NCI-H2196 (cell line): Measurements from ENCODE around the gene C2CD2.
"Not testable (repeated sequence)": the region's sequence is repeated elsewhere in the genome, so short reads cannot be mapped to it uniquely, and the experiment has no call there.

Experiments used
- DNase-seq: peaks from one replicate; lab custom pipeline; 2025; ENCODE audit not compliant: unreplicated experiment; lab: John Stamatoyannopoulos, UW

Gene C2CD2

DNA sequence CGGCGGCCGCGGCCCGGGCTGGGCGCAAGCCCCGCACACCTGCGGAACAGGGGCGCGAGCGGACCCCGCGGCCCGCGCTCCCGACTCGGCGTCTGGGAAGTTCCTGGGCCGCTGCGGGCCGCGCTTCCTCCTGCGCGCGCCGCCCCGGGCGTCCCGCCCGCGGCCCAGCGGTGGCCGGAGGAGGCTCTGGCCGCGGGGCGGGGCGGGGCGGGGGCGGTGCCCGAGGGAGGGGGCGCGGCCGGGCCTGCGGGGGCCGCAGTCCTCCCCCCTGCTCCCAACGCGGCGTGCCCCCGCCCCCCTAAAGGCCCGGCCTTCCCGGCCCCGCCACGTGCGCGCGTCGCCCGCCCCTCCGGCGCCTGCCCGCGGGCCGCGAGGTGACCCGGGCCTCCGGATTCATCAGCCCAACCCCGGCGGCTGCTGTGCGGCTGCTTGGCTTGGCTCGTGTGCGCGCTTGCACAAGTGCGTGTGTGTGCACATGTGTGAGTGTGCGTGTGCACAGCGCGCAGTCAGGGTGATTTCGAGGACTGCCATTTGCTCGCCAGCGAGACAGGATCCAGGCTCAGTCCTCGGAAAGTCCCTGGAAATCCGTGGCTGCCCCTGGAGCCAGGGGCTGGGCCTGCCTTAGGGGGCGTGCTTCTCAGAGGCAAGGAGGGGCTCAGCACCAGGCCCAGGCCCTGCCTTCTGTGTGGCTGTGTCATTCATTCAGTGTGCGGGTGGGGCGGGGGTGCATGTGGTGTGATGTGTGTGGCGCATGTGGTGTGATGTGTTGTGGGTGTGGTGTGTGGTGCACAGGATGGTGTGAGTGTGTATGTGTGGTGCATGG is at the start of gene C2CD2:
Gene C2CD2, minus strand, starts transcription at position 188 of the 823 bp plus-strand sequence. CDS start 370 bp downstream, outside the sequence.
- peak; percentile 80 for DNase-seq

DNA sequence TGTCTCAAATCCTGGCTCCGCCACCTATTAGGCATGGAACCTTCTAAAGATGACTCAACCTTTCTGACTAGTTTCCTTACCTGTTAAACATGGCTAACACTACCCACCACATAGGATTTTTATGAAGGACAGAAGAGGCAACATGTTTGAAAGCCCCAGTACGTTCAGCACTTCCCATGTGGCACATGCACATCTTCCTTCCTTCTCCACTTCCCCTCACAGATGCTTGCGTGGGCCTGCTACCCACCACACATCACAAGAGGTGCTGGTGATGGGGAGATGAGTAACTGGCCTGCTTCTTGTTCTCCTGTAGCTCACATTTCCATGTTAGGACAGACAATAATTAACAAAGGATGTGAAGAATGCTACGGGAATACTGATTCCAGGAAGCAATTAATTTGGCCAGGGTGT is 49.2 kb upstream of the C2CD2 start:
- DNase-seq = no peak

DNA sequence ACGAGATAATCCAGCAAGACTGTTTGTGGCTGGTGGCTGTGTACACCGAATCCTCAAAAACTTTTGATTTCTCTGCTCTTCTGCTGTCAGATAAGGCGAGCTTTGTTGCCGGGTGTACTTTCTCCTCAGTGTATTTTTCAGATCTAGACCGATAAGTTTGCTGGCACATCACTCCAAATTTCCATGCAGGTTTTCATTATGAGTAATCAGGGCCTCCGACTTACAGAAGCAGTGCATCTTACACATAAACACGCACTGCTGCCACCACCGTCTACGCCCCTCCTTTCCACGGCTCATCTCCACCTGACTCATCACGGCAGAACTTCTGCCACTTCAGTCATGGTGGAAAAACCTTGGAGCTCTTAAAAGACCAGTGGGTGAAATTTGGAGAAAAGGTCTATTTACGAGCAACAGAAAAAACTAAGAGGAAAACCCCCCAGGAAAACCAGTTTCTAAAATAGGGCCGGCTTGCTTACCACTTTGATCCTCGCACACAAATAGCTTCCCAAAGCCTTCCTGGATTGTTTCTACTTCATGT is 48.7 kb upstream of the C2CD2 start:
- DNase-seq = no peak

DNA sequence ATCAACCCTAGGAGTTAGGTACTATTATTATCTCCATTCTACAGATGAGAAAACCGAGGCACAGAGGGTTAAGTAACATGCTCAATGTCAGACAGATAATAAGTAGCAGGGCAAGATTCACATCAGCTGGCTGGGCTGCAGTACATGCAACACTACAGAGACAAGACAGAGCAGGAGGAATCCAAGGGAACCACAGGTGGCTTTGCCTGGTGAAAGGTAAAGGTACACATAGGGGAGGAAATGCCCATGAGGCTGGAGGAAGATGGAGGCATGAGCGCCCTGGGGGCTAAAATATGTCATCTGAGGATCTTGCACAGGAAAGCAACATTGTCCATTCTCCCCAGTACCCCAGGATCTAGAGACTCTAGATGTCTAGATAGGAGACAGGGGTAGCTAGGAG is 48.0 kb upstream of the C2CD2 start:
- no peak for DNase-seq

DNA sequence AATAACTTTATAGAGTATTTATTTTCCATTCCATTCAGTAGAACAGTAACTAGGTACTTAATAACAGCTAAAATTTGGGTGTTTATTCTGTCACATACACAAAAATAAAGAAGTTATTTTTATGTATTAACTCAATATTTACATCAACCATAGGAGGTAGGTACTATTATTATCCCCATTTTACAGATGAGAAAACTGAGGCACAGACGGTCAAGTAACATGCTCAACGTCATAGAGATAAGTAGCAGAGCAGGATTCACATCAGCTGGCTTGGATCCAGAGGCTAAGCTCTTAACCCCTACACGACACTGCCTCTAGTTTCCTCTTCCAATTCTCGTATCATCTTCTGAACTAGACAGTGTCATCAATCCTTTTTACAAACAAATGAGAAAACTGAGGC is 47.1 kb upstream of the C2CD2 start:
- DNase-seq = no peak

DNA sequence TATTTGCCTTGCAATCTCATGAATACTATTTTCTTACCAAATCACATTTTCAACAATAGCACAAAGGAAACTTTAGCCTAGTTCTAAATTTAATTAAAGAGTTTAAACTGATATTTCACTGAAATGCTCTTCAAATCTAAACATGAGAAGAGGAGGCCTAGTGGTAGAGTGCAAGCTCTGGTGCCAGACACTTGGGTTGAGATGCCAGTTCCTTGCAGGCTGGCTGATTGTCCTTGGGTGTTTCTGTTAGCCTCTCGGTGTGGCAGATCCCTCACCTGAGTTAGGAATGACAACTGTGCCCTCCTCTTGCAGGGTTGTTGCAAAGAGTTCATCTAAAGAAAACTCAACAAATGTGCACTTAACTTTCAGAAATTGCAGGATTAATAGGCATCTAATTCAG is 43.8 kb upstream of the C2CD2 start:
- DNase-seq = no peak

DNA sequence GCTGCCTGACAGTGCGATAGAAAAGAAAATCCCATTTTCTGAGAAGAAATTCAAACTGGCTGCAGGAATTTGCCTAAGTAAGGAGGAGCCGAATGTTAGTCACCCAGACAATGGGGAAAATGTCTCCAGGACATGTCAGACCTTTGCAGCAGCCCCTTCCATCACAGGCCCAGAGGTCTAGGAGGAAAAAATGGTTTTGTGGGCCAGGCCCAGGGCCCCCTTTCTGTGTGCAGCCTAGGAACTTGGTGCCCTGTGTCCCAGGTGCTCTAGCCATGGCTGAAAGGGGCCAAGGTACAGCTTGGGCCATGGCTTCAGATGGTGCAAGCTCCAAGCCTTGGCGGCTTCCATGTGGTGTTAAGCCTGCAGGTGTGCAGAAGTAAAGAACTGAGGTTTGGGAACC is 41.8 kb upstream of the C2CD2 start:
- no peak for DNase-seq

DNA sequence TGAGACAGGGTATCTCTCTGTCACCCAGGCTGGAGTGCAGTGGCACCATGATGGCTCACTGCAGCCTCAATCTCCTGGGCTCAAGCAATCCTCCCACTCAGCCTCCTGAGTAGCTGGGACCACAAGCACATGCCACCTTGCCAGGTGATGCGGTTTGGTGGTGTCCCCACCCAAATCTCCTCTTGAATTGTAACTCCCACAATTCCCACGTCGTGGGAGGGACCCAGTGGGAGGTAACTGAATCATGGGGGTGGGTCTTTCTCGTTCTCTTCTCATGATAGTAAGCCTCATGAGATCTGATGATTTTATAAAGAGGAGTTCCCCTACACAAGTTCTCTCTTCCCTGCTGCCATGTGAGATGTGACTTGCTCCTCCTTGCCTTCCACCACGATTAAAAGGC is 40.8 kb upstream of the C2CD2 start:
- not testable (repeated sequence) for DNase-seq

DNA sequence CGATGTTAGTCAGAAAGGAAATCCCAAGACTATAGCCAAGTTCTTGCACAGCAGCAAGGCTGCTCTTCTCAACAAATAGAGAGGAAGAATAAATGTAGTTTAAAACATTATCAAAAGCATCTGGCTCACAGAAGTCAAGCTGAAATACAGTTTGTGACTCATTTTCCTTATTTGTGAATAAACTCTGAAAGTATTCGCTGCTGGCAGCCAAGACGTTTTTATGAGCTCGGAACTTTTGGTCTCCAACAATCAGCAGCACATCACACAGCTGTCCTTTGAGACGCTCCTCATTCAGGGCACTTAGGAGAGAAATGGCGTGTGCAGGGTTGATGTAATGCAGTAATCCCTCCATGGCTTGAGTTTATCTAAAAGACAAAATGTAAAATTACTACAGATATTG is 39.9 kb upstream of the C2CD2 start:
- DNase-seq = no peak

DNA sequence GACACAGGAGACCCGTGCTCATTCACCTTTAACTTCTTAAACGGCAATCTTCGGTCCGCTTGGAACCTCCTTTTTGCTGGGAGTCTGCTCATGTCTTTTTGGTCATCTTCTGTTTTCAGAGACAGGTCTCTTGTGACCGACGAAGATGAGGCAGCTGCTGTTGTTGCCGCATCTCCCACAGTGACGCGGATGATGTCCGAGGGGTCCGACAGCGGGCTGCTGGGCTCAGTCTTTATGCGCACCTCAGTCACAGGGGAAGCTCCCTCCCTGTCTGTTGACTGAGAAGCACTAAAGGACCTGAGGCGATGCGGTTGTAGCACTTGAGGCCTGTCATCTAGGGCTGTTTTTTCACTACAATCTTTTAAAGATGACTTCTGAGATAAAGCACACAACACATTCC is 38.8 kb upstream of the C2CD2 start:
- no peak for DNase-seq

DNA sequence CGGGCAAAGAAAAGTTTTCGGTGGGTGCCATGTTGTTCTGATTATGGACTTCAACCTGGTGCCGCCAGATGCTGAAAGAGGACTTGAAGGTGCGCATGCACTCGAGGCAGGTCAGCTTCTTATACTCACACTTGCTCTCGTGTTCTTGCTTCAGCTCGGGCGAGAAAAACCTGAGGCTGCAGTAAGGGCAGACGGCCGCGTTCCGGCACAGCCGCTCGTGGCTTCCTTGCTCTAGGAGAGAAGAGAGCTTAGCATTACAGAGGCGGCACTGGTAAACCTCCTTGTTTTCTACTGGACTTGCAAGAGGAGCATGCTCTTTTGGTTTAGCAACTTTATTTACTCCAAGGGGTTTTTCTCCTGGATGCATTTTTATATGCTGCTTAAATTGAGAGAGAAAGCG is 37.8 kb upstream of the C2CD2 start:
- DNase-seq = no peak

DNA sequence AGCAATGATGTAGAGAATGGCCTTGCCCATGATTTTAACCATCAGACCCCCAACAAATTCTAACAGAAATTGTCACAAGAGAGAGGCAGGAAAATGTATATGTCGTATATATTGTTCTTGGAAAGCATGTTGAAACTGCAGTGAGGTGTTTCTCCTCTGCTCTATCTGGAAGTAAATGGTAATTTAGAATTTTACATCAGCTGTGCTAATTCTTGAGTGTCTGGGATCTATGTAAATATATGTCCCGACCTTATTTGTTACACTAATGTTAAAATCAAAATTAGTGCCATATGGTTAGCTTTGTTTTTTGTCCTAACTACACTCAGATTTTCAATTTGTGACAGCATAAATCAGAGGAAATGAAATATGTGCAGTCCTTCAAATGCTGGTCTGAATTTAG is 35.9 kb upstream of the C2CD2 start:
- DNase-seq = no peak

DNA sequence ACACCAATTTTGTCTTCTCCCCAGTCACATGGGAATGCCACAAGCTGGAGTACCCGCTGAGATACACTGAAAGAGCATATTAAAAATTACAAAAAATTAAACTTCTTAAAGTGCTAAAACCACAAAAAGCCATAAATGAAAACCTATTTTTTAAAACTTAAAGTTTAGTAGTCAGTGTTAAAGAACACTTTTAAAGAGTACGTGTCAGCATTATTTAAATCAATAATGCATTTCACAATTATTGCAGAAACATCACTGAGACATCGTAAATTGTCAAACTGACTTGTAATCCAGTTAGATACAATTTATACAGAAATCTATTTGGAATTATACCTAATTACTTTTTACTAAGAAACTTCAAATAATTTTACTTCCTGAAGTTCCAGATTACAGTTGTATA is 33.5 kb upstream of the C2CD2 start:
- DNase-seq = no peak

DNA sequence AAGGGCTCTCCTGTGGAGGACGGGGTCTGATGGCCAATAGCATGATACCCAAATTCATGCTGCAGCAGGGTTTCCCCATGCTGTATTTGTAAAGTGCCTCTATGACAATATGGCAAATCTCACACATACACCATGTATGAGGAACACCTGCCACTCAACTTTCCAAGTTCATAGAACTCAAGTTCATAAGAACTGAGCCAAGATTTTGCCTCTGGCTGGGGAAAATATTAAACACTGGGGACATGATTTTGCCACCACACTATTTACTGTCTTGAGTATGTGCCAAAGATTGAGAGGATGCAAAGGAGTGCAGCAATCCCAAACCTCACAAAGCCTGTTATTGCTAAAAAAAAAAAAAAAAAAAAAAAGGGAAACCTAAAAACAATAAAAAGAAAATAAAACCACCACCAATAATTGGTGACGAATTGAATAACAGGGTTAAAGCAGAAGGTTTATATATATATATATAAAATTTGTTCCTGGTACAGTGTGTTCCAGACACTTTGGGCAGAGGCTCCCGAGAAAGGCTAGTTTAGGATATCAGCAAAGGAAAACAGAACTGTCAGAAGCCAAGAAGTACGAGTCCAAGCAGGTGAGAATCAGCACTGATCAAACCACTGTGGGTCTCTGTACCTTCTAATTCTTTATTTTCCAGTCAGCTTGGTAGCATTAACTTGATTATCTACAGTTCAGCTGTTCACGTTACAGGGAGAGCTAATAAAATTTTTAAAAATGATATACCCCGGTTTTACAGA is 32.0 kb upstream of the C2CD2 start:
- no peak for DNase-seq

DNA sequence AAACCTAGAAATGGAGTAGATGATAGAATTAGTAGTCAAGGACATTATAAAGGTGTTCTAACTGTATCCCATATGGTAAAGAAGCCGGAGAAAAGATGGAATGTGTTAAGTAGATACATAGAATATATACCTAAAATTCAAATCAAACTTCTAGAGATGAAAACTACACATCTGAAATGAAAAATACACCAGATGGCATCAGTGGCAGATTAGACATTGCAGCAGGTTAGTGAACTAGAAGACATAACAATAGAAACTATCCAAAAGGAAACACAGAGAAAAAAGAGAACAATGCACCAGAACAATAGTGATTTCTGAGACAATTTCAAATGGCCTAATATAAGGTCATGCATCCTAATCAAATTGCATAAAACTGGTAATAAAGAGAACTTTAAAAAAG is 29.4 kb upstream of the C2CD2 start:
- DNase-seq = no peak

DNA sequence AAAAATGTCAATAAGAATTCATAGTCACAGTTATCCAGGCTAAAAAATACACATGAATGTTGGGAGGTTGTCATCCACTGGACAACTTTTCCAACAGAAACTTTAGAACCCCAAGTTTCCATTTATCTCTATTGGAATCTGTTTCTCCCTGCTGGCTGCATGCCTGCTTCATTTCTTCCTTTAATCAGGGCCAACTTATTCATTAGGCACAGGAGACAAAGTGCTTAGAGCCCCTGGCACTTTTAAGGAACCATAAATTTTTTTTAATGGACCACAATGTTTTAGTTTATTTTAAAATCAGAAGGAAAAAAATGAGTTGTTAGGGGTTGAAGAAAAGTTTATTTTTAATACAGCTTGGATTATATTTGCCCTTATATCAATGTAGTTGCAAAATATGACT is 26.7 kb upstream of the C2CD2 start:
- DNase-seq = no peak

DNA sequence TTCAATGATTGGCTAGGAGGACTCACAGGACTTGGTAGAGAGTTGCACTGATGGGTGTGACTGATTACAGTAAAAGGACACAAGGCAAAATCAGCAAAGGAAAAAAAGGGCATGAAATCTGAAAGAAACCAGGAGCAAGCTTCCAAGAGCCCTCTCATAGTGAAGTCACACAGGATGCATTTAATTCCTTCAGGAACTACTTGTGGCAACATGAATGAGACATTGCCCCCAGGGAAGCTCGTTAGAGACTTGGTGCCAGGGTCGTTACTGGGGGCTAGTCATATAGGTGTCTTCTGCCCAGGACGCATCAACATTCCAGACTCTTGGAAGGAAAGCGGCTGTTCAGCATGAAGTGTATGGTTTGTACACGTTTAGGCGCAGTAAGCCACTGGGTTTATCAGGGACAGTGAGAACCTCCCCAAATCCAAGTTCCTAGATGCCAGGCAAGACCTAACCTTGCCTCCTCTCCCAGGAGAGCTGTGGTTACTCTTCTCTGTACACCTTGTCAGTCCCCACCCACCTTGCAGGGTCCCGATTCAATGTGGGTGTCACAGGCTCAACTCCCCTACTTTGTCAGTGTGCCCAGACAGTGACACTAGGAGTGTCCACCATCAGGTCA is 26.0 kb upstream of the C2CD2 start:
- DNase-seq = no peak

DNA sequence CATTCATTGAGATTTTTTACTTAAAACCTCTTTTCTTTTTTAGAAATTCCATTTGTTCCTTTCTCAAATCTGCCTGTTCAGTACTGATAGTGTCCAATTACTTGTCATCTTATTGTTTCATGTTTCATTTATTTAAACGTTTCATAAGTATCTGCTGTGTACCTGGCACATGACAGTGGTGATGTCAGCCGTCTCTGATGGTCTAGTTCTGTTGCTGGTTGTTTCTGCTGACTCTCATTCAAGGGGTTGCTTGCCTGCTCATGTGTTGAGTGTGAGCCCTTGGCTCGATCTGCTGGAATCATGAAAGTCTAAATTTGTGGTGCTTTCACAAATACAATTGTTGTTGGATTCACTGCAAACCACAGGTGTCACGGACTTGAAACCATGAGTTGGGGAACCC is 25.5 kb upstream of the C2CD2 start:
- DNase-seq = no peak

DNA sequence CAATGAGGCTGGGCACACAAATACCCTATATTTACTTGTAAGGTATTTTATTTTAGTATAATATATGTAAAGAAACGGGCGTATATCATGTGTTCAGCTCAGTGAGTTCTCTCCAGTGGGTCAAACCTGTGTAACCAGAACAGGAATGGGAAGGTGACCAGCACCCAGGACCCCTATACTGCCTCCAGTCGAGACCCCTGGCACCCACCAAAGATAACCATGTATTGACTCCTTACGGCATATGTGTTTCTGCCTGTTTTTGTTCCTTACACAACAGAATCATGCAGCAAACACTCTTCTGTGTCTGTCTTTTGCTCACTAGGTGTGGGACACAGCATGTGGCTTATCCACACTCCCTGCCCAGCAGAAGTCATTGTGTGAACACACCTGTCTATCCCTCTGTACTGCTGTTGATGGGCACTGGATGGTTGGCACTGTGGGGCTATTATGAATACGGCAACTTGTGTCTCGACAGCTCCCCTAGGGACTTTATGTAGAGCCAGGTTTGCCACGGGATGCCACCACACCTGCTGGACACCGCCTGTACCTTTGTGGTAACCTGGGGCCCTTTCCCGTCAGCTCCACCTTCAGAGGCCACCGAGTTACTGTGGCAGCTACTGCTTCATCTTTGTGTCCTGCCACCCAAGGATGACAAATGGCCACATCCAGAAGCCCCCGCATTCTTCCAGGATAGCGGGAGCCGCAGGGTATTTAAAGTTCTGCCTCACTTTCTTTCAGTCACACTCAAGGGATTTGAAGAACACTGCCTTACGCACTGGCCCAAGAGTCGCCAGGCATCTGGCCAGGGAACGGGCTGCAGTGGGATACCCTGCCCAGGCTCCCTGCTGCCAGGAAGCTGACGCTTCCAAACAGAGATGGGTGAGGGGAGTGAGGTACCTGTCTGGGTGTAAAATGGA is 23.5 kb upstream of the C2CD2 start:
- DNase-seq = no peak

DNA sequence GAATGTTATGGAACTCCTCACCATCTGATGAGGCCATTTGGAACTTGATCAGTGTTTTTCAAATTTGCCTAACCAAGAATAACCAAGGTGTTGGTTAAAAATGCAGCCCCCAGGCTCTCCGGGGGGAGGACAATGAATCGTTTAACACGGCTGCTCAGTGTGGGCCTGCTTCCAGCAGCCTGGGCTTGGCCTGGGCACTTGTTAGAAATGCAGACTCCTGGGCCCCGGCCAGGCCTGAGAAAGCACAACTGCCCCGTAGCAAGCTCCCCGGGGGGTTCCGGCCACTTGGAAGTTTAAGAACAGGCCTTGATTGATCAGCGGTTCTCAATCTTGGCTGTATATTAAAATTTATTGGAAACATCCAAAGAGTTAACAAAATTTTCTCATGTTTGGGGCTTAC is 22.8 kb upstream of the C2CD2 start:
- no peak for DNase-seq
